Adipocyte (in vitro differentiated cells): ENCODE results near the gene SUCLG2.
"Not testable (repeated sequence)": the region's sequence is repeated elsewhere in the genome, so short reads cannot be mapped to it uniquely, and the experiment has no call there.

Source experiments
- DNase-seq: peaks from one replicate; pipeline ENCODE4 v3.0.0-alpha.2; 2015; ENCODE audit warnings: low read depth
- H3K27me3 ChIP-seq: replicated peaks from 2 replicates; pipeline ENCODE4 v1.7.0; 2013; ENCODE audit warnings: mild to moderate bottlenecking, low read length, moderate library complexity; ENCODE audit not compliant: control insufficient read depth, insufficient read depth
- H3K36me3 ChIP-seq: 2 replicates; pipeline ENCODE4 v1.7.0; 2013; ENCODE audit warnings: low read length, mild to moderate bottlenecking, moderate library complexity; ENCODE audit not compliant: control insufficient read depth, insufficient read depth, severe bottlenecking
- H3K4me1 ChIP-seq: 2 replicates; pipeline ENCODE4 v1.7.0; 2013; ENCODE audit warnings: mild to moderate bottlenecking, low read length, moderate library complexity; ENCODE audit not compliant: control insufficient read depth, insufficient read depth
- H3K4me3 ChIP-seq: 2 replicates; pipeline ENCODE4 v1.7.0; 2013; ENCODE audit warnings: mild to moderate bottlenecking, low read length, moderate library complexity
- H3K9ac ChIP-seq: 2 replicates; pipeline ENCODE4 v1.7.0; 2013; ENCODE audit warnings: mild to moderate bottlenecking, low read length, moderate library complexity
- H3K9me3 ChIP-seq: 2 replicates; pipeline ENCODE4 v1.7.0; 2013; ENCODE audit warnings: mild to moderate bottlenecking, low read length, moderate library complexity; ENCODE audit not compliant: control insufficient read depth

SUCLG2 gene

GRCh38 chr3:67587811-67588210 is 66.6 kb downstream of the SUCLG2 start:
- Histone ChIP-seq H3K36me3 (no peaks in the 10 kb centered on the region), H3K27me3 (no peaks in the 10 kb centered on the region), H3K9ac (no peak overlapping the region), H3K4me3 (no peak overlapping the region), H3K4me1 (no peaks in the 10 kb centered on the region), H3K9me3 (no peaks in the 10 kb centered on the region)
- no peak for DNase-seq

DNA sequence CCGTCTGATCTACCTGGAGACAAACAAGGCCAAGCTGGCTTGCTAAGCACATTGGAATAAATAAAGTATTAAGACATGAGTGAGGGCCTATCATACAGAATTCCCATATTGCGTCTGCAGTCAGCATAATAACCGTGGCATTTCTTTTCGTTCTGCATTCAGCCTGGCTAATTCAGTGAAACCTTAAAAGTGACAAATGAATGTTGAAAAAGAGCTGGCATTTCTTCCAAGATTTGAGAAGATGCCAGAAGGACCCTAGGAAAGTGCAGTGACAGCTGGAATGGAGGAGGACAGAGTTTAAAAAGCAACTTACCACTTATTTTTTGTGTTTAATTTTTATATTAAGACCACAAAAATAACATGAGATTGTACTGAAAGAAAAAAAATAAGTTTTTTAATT is 67.1 kb downstream of the SUCLG2 start:
- Histone ChIP-seq H3K9ac (no peak overlapping the region), H3K4me1 (no peaks in the 10 kb centered on the region), H3K36me3 (no peaks in the 10 kb centered on the region), H3K27me3 (no peaks in the 10 kb centered on the region), H3K4me3 (no peak overlapping the region), H3K9me3 (no peaks in the 10 kb centered on the region)
- DNase-seq, result no peak

GRCh38 chr3:67584608-67585007 is 69.8 kb downstream of the SUCLG2 start:
- H3K9ac ChIP-seq, H3K4me1 ChIP-seq, H3K9me3 ChIP-seq, DNase-seq, H3K27me3 ChIP-seq, H3K4me3 ChIP-seq, H3K36me3 ChIP-seq: not testable (repeated sequence)

GRCh38 chr3:67580430-67581000 is 73.9 kb downstream of the SUCLG2 start:
- Histone ChIP-seq H3K9ac (no peak overlapping the region), H3K9me3 (no peaks in the 10 kb centered on the region), H3K36me3 (peaks cover 11% of the 10 kb centered on the region), H3K4me3 (no peak overlapping the region), H3K27me3 (no peaks in the 10 kb centered on the region), H3K4me1 (no peaks in the 10 kb centered on the region)
- DNase-seq, result no peak

- Histone ChIP-seq H3K9ac (no peak overlapping the region), H3K27me3 (no peaks in the 10 kb centered on the region), H3K9me3 (no peaks in the 10 kb centered on the region), H3K4me1 (no peaks in the 10 kb centered on the region), H3K4me3 (no peak overlapping the region), H3K36me3 (peaks cover 11% of the 10 kb centered on the region)
- no peak for DNase-seq
Observed at GRCh38 chr3:67578416-67578815, 76.0 kb downstream of the SUCLG2 start.

GRCh38 chr3:67576441-67576840 is 78.0 kb downstream of the SUCLG2 start:
- Histone ChIP-seq H3K4me3 (no peak overlapping the region), H3K27me3 (no peaks in the 10 kb centered on the region), H3K9me3 (no peaks in the 10 kb centered on the region), H3K4me1 (no peaks in the 10 kb centered on the region), H3K9ac (no peak overlapping the region), H3K36me3 (peaks cover 7% of the 10 kb centered on the region)
- no peak for DNase-seq

DNA sequence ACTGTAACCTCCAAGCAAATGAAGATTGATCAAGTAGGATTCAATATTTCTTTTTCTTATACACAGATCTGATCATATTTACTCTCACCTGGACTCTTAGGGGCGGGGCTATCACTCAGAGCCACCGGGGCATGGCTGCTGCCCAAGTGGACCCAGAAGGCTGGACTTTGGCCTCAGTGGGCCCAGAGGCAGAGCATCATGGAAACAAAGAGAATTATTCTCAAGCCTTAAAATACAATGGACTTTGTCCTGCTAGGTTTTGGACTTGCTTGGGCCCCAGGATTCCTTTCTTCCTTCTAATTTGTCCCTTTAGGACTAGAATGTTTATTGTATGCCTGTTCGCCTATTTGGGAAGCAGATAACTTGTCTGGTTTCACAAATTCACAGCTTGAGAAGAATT is 85.1 kb downstream of the SUCLG2 start:
- Histone ChIP-seq H3K4me1 (no peaks in the 10 kb centered on the region), H3K9me3 (no peaks in the 10 kb centered on the region), H3K36me3 (peaks cover 5% of the 10 kb centered on the region), H3K4me3 (no peak overlapping the region), H3K9ac (no peak overlapping the region), H3K27me3 (no peaks in the 10 kb centered on the region)
- DNase-seq, result no peak

DNA sequence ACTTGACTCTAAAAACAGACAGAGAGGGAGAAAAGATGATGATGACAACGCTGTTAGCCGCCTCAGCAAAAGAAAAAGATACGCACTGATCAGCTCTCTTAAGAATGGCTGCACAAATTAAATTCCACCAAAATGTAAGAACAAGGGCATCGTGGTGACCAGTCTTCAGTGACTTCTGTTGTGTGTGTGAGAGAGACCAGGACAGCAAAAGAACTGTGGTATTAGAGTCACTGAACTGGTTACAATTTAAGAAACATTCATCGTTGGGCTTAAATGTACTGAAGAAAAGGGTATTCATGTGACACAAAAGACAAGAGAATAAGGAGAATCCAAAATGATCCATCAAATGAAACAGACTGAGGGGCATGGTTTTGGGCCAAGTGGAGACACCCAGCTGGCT is 86.5 kb downstream of the SUCLG2 start:
- Histone ChIP-seq H3K4me3 (no peak overlapping the region), H3K4me1 (no peaks in the 10 kb centered on the region), H3K27me3 (no peaks in the 10 kb centered on the region), H3K9me3 (no peaks in the 10 kb centered on the region), H3K36me3 (peaks cover 5% of the 10 kb centered on the region), H3K9ac (no peak overlapping the region)
- DNase-seq, result no peak

GRCh38 chr3:67564973-67565372 is 89.4 kb downstream of the SUCLG2 start:
- no peaks in the 10 kb centered on the region for H3K9me3 ChIP-seq
- H3K4me1 ChIP-seq, result no peaks in the 10 kb centered on the region
- no peaks in the 10 kb centered on the region for H3K27me3 ChIP-seq
- no peak for DNase-seq
- H3K9ac ChIP-seq, result no peak overlapping the region
- peaks cover 5% of the 10 kb centered on the region for H3K36me3 ChIP-seq
- no peak overlapping the region for H3K4me3 ChIP-seq

GRCh38 chr3:67564008-67564407 is 90.4 kb downstream of the SUCLG2 start:
- H3K9ac ChIP-seq, result no peak overlapping the region
- no peak for DNase-seq
- no peaks in the 10 kb centered on the region for H3K9me3 ChIP-seq
- no peaks in the 10 kb centered on the region for H3K27me3 ChIP-seq
- H3K4me3 ChIP-seq, result no peak overlapping the region
- peaks cover 5% of the 10 kb centered on the region for H3K36me3 ChIP-seq
- H3K4me1 ChIP-seq, result no peaks in the 10 kb centered on the region

DNA sequence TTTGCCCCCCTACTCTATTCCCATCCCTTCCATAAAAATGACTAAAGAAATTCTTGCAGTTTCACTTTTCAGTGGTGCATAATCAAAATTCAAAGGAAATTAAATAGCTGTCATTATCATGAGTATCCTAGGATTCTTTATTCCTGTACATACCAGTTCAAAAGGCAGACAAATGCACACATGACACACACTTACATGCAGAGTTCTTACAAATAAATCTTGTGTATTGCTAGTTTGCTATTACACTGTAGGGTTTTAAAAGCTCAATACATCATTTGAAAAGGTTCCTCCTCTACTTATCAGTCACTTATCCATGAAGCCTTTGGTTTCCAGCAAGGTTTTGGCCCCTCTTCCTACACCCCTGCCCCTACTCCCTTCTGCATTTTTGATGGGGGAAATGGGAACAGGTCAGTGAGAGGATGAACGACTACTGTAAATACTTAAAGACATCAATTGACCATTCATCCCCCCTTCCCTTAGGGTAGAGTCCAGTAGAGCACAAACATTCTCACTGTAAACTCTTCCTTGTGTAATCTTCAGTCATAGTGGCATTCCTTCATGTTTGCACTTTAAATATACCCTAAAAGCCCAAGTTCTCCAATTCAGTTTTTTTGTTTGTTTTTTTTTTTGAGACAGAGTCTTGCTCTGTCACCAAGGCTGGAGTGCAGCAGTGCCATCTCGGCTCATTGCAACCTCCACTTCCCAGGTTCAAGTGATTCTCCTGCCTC is 92.6 kb downstream of the SUCLG2 start:
- Histone ChIP-seq H3K4me1 (peaks cover 15% of the 10 kb centered on the region), H3K9ac (no peak overlapping the region), H3K9me3 (no peaks in the 10 kb centered on the region), H3K36me3 (no peaks in the 10 kb centered on the region), H3K4me3 (no peak overlapping the region), H3K27me3 (no peaks in the 10 kb centered on the region)
- no peak for DNase-seq

DNA sequence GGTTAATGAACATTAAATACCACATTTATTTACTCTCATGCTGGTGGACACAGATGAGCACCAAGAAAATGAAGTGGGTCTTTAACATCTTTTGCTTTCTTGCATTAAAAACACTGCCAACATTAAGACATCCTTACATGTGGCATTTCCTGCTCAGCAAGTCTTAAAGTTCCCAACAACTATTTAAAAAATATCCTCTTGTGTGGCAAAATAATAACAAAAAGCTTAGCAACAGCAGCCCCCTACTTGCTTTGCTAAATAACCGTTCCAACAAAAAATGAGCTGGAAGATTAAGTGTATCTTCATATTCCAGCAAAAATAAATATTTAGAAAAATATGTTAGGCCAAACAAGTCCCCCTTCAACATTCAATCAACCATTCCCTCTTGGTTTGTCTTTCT is 93.1 kb downstream of the SUCLG2 start:
- no peaks in the 10 kb centered on the region for H3K9me3 ChIP-seq
- no peak overlapping the region for H3K4me3 ChIP-seq
- H3K36me3 ChIP-seq, result no peaks in the 10 kb centered on the region
- no peak overlapping the region for H3K9ac ChIP-seq
- peaks cover 15% of the 10 kb centered on the region for H3K4me1 ChIP-seq
- no peaks in the 10 kb centered on the region for H3K27me3 ChIP-seq
- DNase-seq, result no peak
